GM23338 (cell line): Measurements from ENCODE around the gene NAT14. TPM values are rescaled to one million over a fixed set of nuclear protein-coding genes. Genes with fewer than 3 reads are reported as not detected.
A peak's percentile ranks its signal among the peaks of the same experiment; 100 is the strongest.

Experiments
- ATAC-seq: fragments of 200-7000 bp; cut with Tn5 transposase; 3 replicates; pipeline ENCODE4 v1.9.1; 2020
- DNase-seq: peaks from one replicate; pipeline ENCODE4 v3.0.0-alpha.2; 2015; ENCODE audit warnings: low spot score
- H2AFZ ChIP-seq: fragments of 200-600 bp; sonication (generic); 2 replicates; pipeline ENCODE4 v1.8.0; 2016; ENCODE audit warnings: antibody characterized with exemption, mild to moderate bottlenecking, moderate library complexity
- H3F3A ChIP-seq: fragments of 200-600 bp; sonication (generic); replicated peaks from 2 replicates; pipeline ENCODE4 v1.8.0; 2017; ENCODE audit warnings: antibody characterized with exemption, mixed run types, low read depth
- H3K27ac ChIP-seq: fragments of 200-600 bp; sonication (generic); 2 replicates; pipeline ENCODE4 v1.6.1; 2016; ENCODE audit warnings: low read depth
- H3K27me3 ChIP-seq: fragments of 200-600 bp; sonication (generic); 2 replicates; pipeline ENCODE4 v1.8.0; 2016; ENCODE audit warnings: mild to moderate bottlenecking, mixed run types, moderate library complexity; ENCODE audit not compliant: insufficient read depth
- H3K36me3 ChIP-seq: fragments of 200-600 bp; sonication (generic); 2 replicates; pipeline ENCODE4 v1.8.0; 2016; ENCODE audit warnings: mild to moderate bottlenecking; ENCODE audit not compliant: insufficient read depth
- H3K4me1 ChIP-seq: fragments of 200-600 bp; sonication (generic); 2 replicates; pipeline ENCODE4 v1.8.0; 2016; ENCODE audit warnings: mild to moderate bottlenecking, moderate library complexity; ENCODE audit not compliant: insufficient read depth
- H3K4me2 ChIP-seq: fragments of 200-600 bp; sonication (generic); 2 replicates; pipeline ENCODE4 v1.7.1; 2017; ENCODE audit warnings: mixed run types
- H3K4me3 ChIP-seq: fragments of 200-600 bp; sonication (generic); 2 replicates; pipeline ENCODE4 v1.6.1; 2016; ENCODE audit warnings: mixed run types
- H3K79me2 ChIP-seq: fragments of 200-600 bp; sonication (generic); replicated peaks from 2 replicates; pipeline ENCODE4 v1.8.0; 2017; ENCODE audit warnings: mild to moderate bottlenecking; ENCODE audit not compliant: insufficient read depth
- H3K9me2 ChIP-seq: fragments of 200-600 bp; sonication (generic); 2 replicates; pipeline ENCODE4 v1.8.0; 2017; ENCODE audit not compliant: insufficient read depth
- H4K20me1 ChIP-seq: fragments of 200-600 bp; sonication (generic); replicated peaks from 2 replicates; pipeline ENCODE4 v1.8.0; 2017; ENCODE audit warnings: mild to moderate bottlenecking; ENCODE audit not compliant: insufficient read depth
- H3K27ac Mint-ChIP-seq: 2 replicates; pipeline ENCODE4 v1.8.0; 2020; ENCODE audit warnings: inconsistent platforms, mild to moderate bottlenecking, moderate library complexity, mixed read lengths
- H3K27me3 Mint-ChIP-seq: 3 replicates; pipeline ENCODE4 v1.8.0; 2022; ENCODE audit warnings: low read depth, mild to moderate bottlenecking, moderate library complexity, mixed read lengths, inconsistent platforms; ENCODE audit not compliant: insufficient read depth, poor library complexity
- H3K36me3 Mint-ChIP-seq: 3 replicates; pipeline ENCODE4 v1.8.0; 2021; ENCODE audit warnings: low read depth, mild to moderate bottlenecking, inconsistent platforms, moderate library complexity, mixed read lengths
- H3K4me1 Mint-ChIP-seq: 3 replicates; pipeline ENCODE4 v1.8.0; 2020; ENCODE audit warnings: mild to moderate bottlenecking, inconsistent platforms, mixed read lengths
- H3K4me3 Mint-ChIP-seq: 3 replicates; pipeline ENCODE4 v1.8.0; 2021; ENCODE audit warnings: moderate library complexity, mild to moderate bottlenecking, inconsistent platforms, mixed read lengths
- H3K9me3 Mint-ChIP-seq: 3 replicates; pipeline ENCODE4 v1.8.0; 2020; ENCODE audit warnings: moderate library complexity, mild to moderate bottlenecking, inconsistent platforms, mixed read lengths
- CREB1 ChIP-seq: fragments of 250-450 bp; sonication (Bioruptor Pico); IDR thresholded peaks from 2 replicates; pipeline ENCODE4 v1.5.0; 2020; ENCODE audit warnings: low read depth, mild to moderate bottlenecking, moderate library complexity
- EZH2 ChIP-seq: fragments of 200-600 bp; sonication (generic); IDR thresholded peaks from one replicate; pipeline ENCODE4 v1.8.0; 2017; ENCODE audit warnings: antibody characterized with exemption, mild to moderate bottlenecking, low read depth; ENCODE audit not compliant: unreplicated experiment
- EZH2phosphoT487 ChIP-seq: fragments of 200-600 bp; sonication (generic); IDR thresholded peaks from one replicate; pipeline ENCODE4 v1.8.1; 2018; ENCODE audit warnings: antibody characterized with exemption; ENCODE audit not compliant: unreplicated experiment
- JUNB ChIP-seq: IDR thresholded peaks from one replicate; pipeline ENCODE4 v1.6.1; 2016; ENCODE audit warnings: antibody characterized with exemption; ENCODE audit not compliant: unreplicated experiment
- NANOG ChIP-seq: IDR thresholded peaks from 2 replicates; pipeline ENCODE4 v1.6.1; 2016; ENCODE audit warnings: antibody characterized with exemption, borderline replicate concordance
- POLR2AphosphoS5 ChIP-seq: IDR thresholded peaks from 2 replicates; pipeline ENCODE4 v1.6.1; 2016; ENCODE audit warnings: antibody characterized with exemption, low read depth
- STAT1 ChIP-seq: IDR thresholded peaks from one replicate; pipeline ENCODE4 v1.6.1; 2016; ENCODE audit warnings: antibody characterized with exemption; ENCODE audit not compliant: unreplicated experiment
- ZNF114 ChIP-seq: fragments of 250-450 bp; sonication (Bioruptor Pico); IDR thresholded peaks from 2 replicates; pipeline ENCODE4 v1.5.0; 2020; ENCODE audit warnings: mild to moderate bottlenecking, moderate library complexity
- ZNF331 ChIP-seq: fragments of 250-450 bp; sonication (Bioruptor Pico); IDR thresholded peaks from 2 replicates; pipeline ENCODE4 v1.5.0; 2020; ENCODE audit warnings: low read depth, mild to moderate bottlenecking, moderate library complexity
- polyA plus RNA-seq: library from polyadenylated mRNA; unstranded; fragments of >200 nt; fragmentation: Nextera tagmentation; extraction: Ambion mirVana; gene quantifications from 2 replicates; pipeline ENCODE4 v1.2.1, GENCODE V29; 2016
- total RNA-seq: library from RNA; depleted of rRNA; stranded (reverse); fragments of >200 nt; shearing (Covaris generic); gene quantifications from 2 replicates; pipeline ENCODE4 v1.2.3, GENCODE V29; 2014
- TF ChIP-seq, protein P1 (sequence below), 2 experiments: fragments of 200-600 bp in 1 of 2; sonication (generic) in 1 of 2; conservative IDR thresholded peaks; 2 replicates each; pipeline versions ENCODE4 v1.5.1 to v1.6.1; 2016 to 2017; ENCODE audit warnings: antibody characterized with exemption in 2 of 2, low read depth in 2 of 2, mild to moderate bottlenecking in 2 of 2, moderate library complexity in 1 of 2
- TF ChIP-seq, protein P2 (sequence below): IDR thresholded peaks from 2 replicates; pipeline ENCODE4 v1.6.1; 2016; ENCODE audit warnings: antibody characterized with exemption
- TF ChIP-seq, protein P3 (sequence below): IDR thresholded peaks from one replicate; pipeline ENCODE4 v1.6.1; 2018; ENCODE audit warnings: antibody characterized with exemption; ENCODE audit not compliant: unreplicated experiment

NAT14 gene
- total and polyA plus RNA-seq, 2 experiments from 2014 or later, result 27.8 to 39.6 TPM

DNA sequence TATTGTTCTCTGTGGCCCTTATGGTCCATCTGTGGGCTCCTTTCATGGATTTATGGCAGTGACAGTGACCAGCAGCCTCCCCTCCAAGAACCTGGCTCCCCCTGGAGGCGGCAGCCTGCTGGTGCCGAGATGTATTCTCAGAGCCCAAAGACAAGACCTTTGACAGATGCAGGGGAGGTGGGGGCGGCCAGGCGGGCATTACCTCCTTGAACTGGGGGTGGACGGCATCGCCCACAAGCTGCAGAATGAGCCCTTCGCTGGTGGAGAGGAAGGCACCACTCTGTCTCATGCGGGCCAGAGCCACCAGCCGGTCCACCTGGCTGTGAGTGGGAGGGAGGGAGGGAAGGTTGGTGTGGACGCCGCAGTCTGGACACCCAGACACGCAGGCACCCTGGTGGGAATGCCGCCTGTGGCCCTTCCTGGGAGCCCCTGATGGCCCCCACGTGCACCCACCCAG, 30.2 kb upstream of the NAT14 start:
- no peaks in the 10 kb centered on the region; the same call in 1 of the 2 replicates for H4K20me1 ChIP-seq
- H3K27me3 ChIP-seq, result peaks cover 26% of the 10 kb centered on the region
- Mint-ChIP-seq H3K4me1 (peaks cover 14% of the 10 kb centered on the region), H3K36me3 (peaks cover 15% of the 10 kb centered on the region), H3K27ac (no peak overlapping the region), H3K4me3 (no peak overlapping the region), H3K27me3 (peaks cover 31% of the 10 kb centered on the region), H3K9me3 (no peaks in the 10 kb centered on the region)
- no peak overlapping the region for H3K27ac ChIP-seq
- TF ChIP-seq STAT1, result no peak
- TF ChIP-seq, protein P1, sequence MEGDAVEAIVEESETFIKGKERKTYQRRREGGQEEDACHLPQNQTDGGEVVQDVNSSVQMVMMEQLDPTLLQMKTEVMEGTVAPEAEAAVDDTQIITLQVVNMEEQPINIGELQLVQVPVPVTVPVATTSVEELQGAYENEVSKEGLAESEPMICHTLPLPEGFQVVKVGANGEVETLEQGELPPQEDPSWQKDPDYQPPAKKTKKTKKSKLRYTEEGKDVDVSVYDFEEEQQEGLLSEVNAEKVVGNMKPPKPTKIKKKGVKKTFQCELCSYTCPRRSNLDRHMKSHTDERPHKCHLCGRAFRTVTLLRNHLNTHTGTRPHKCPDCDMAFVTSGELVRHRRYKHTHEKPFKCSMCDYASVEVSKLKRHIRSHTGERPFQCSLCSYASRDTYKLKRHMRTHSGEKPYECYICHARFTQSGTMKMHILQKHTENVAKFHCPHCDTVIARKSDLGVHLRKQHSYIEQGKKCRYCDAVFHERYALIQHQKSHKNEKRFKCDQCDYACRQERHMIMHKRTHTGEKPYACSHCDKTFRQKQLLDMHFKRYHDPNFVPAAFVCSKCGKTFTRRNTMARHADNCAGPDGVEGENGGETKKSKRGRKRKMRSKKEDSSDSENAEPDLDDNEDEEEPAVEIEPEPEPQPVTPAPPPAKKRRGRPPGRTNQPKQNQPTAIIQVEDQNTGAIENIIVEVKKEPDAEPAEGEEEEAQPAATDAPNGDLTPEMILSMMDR (conservative IDR thresholded peaks at IDR 0.05; ENCODE audit: low read depth in 2 of 2), result peak; percentile 79 to 85
- peak; percentile 12 for ATAC-seq
- no peaks in the 10 kb centered on the region for H3K36me3 ChIP-seq
- H3K4me1 ChIP-seq, result peaks cover 8% of the 10 kb centered on the region; the same call in 1 of the 2 replicates
- no peak overlapping the region for H2AFZ ChIP-seq
- H3K79me2 ChIP-seq, result peaks cover 13% of the 10 kb centered on the region; the same call in 1 of the 2 replicates
- no peaks in the 10 kb centered on the region for H3F3A ChIP-seq
- peak; percentile 85 for DNase-seq
- no peaks in the 10 kb centered on the region for H3K9me2 ChIP-seq
- no peak overlapping the region for H3K4me2 ChIP-seq
- H3K4me3 ChIP-seq, result no peak overlapping the region

DNA sequence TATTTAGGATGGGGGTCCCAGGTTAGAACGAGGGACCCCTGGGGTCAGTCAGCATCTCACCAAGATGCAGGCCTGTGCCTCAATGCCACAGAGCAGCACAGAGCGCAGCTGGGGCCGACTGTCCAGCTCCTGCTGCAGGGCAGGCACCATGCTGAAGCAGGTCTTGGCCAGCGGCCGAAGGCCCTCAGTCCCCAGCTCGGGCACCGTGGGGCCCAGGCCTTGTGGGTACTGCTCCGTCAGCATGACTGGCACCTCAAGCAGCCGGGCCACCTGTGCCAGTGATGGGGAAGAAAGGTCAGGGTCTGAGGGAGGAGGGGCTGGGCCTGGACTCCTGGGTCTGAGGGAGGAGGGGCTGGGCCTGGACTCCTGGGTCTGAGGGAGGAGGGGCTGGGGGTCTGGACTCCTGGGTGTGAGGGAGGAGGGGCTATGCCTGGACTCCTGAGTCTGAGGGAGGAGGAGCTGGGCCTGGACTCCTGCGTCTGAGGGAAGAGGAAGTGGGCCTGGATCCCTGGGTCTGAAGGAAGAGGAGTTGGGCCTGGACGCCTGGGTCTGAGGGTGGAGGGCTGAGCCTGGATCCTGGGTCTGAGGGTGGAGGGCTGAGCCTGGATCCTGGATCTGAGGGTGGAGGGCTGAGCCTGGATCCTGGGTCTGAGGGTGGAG, 29.3 kb upstream of the NAT14 start:
- H3K4me2 ChIP-seq, result no peak overlapping the region
- no peaks in the 10 kb centered on the region for H3K9me2 ChIP-seq
- DNase-seq, result no peak
- no peak overlapping the region for H3K27ac ChIP-seq
- Mint-ChIP-seq H3K9me3 (no peaks in the 10 kb centered on the region; the same call in 2 of the 3 replicates), H3K36me3 (peaks cover 15% of the 10 kb centered on the region), H3K4me1 (peaks cover 20% of the 10 kb centered on the region), H3K4me3 (no peak overlapping the region), H3K27me3 (peaks cover 26% of the 10 kb centered on the region), H3K27ac (no peak overlapping the region)
- H3K4me3 ChIP-seq, result no peak overlapping the region
- H4K20me1 ChIP-seq, result no peaks in the 10 kb centered on the region; the same call in none of the 2 replicates
- H3K79me2 ChIP-seq, result peaks cover 21% of the 10 kb centered on the region
- peaks cover 18% of the 10 kb centered on the region for H3K27me3 ChIP-seq
- H3F3A ChIP-seq, result peaks cover 9% of the 10 kb centered on the region; the same call in 1 of the 2 replicates
- ATAC-seq, result no peak
- H3K4me1 ChIP-seq, result peaks cover 17% of the 10 kb centered on the region
- H2AFZ ChIP-seq, result no peak overlapping the region
- no peaks in the 10 kb centered on the region for H3K36me3 ChIP-seq
- TF ChIP-seq, protein P1 (conservative IDR thresholded peaks at IDR 0.05; ENCODE audit: low read depth in 2 of 2), result no peak
- TF ChIP-seq CREB1 (CRISPR knock-in tag) (no peak), ZNF331 (CRISPR knock-in tag) (no peak), EZH2 (no peak), JUNB (no peak), EZH2phosphoT487 (no peak), STAT1 (no peak), POLR2AphosphoS5 (no peak), ZNF114 (CRISPR knock-in tag) (no peak), NANOG (no peak)
- TF ChIP-seq, protein P2, sequence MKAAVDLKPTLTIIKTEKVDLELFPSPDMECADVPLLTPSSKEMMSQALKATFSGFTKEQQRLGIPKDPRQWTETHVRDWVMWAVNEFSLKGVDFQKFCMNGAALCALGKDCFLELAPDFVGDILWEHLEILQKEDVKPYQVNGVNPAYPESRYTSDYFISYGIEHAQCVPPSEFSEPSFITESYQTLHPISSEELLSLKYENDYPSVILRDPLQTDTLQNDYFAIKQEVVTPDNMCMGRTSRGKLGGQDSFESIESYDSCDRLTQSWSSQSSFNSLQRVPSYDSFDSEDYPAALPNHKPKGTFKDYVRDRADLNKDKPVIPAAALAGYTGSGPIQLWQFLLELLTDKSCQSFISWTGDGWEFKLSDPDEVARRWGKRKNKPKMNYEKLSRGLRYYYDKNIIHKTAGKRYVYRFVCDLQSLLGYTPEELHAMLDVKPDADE, result no peak
- TF ChIP-seq, protein P3, sequence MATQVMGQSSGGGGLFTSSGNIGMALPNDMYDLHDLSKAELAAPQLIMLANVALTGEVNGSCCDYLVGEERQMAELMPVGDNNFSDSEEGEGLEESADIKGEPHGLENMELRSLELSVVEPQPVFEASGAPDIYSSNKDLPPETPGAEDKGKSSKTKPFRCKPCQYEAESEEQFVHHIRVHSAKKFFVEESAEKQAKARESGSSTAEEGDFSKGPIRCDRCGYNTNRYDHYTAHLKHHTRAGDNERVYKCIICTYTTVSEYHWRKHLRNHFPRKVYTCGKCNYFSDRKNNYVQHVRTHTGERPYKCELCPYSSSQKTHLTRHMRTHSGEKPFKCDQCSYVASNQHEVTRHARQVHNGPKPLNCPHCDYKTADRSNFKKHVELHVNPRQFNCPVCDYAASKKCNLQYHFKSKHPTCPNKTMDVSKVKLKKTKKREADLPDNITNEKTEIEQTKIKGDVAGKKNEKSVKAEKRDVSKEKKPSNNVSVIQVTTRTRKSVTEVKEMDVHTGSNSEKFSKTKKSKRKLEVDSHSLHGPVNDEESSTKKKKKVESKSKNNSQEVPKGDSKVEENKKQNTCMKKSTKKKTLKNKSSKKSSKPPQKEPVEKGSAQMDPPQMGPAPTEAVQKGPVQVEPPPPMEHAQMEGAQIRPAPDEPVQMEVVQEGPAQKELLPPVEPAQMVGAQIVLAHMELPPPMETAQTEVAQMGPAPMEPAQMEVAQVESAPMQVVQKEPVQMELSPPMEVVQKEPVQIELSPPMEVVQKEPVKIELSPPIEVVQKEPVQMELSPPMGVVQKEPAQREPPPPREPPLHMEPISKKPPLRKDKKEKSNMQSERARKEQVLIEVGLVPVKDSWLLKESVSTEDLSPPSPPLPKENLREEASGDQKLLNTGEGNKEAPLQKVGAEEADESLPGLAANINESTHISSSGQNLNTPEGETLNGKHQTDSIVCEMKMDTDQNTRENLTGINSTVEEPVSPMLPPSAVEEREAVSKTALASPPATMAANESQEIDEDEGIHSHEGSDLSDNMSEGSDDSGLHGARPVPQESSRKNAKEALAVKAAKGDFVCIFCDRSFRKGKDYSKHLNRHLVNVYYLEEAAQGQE, result no peak
